IMR-90 (cell line): ENCODE measurements around the gene LCMT2. TPM values are rescaled to one million over a fixed set of nuclear protein-coding genes. Genes with fewer than 3 reads are reported as not detected.

Experiments used
- ATAC-seq: fragments of 200-7000 bp; cut with Tn5 transposase; 2 replicates; pipeline ENCODE4 v1.9.1; 2020; ENCODE audit warnings: low read depth, mild to moderate bottlenecking, moderate library complexity
- BruUV-seq: library from RNA; stranded (reverse); fragments of 400-500 nt; replicated peaks from 2 replicates; lab custom pipeline; 2021; lab: Mats Ljungman, UMichigan
- CTCF ChIA-PET: fragments of 300-600 bp; formaldehyde crosslinking; extraction: SDS; loops from one replicate; lab custom pipeline; 2021; ENCODE audit warnings: antibody characterized with exemption; lab: Yijun Ruan, JAX
- POLR2A ChIA-PET: fragments of 300-600 bp; sonication (Branson Sonifier 250); formaldehyde crosslinking; loops from one replicate; lab custom pipeline; 2022; ENCODE audit warnings: antibody characterized with exemption; ENCODE audit not compliant: unreplicated experiment; lab: Charles Lee
- DNase-seq: peaks from one replicate; pipeline ENCODE4 v3.0.0; 2013
- H2AFZ ChIP-seq: replicated peaks from 2 replicates; pipeline ENCODE3; 2013; ENCODE audit warnings: low read length, mild to moderate bottlenecking; ENCODE audit not compliant: poor library complexity
- H2AK5ac ChIP-seq: 2 replicates; pipeline ENCODE4 v1.6.1; 2013; ENCODE audit warnings: low read depth, low read length, inconsistent platforms
- H2AK9ac ChIP-seq: replicated peaks from 2 replicates; pipeline ENCODE3; 2013; ENCODE audit warnings: mild to moderate bottlenecking, low read depth, low read length, moderate library complexity; ENCODE audit not compliant: poor library complexity
- H2BK120ac ChIP-seq: 2 replicates; pipeline ENCODE4 v1.6.1; 2013; ENCODE audit warnings: low read depth, low read length, inconsistent platforms
- H2BK15ac ChIP-seq: 3 replicates; pipeline ENCODE4 v1.6.1; 2013; ENCODE audit warnings: low read depth, low read length, inconsistent platforms
- H2BK20ac ChIP-seq: 2 replicates; pipeline ENCODE4 v1.6.1; 2013; ENCODE audit warnings: low read depth, mild to moderate bottlenecking, inconsistent platforms, low read length, moderate library complexity
- H2BK5ac ChIP-seq: 2 replicates; pipeline ENCODE4 v1.6.1; 2013; ENCODE audit warnings: mild to moderate bottlenecking, low read depth, low read length, inconsistent platforms; ENCODE audit not compliant: poor library complexity, severe bottlenecking
- H3K14ac ChIP-seq: replicated peaks from 2 replicates; pipeline ENCODE4 v1.6.1; 2013; ENCODE audit warnings: low read depth, low read length, inconsistent platforms
- H3K18ac ChIP-seq: 2 replicates; pipeline ENCODE4 v1.6.1; 2013; ENCODE audit warnings: low read depth, low read length, control low read depth
- H3K23ac ChIP-seq: 2 replicates; pipeline ENCODE4 v1.6.1; 2013; ENCODE audit warnings: low read depth, low read length, inconsistent platforms
- H3K27ac ChIP-seq: 2 replicates; pipeline ENCODE4 v1.5.1; 2013; ENCODE audit warnings: mild to moderate bottlenecking, control low read depth, low read length; ENCODE audit not compliant: insufficient read depth
- H3K27me3 ChIP-seq: 2 replicates; pipeline ENCODE4 v1.6.1; 2013; ENCODE audit warnings: low read length; ENCODE audit not compliant: control insufficient read depth, insufficient read depth
- H3K36me3 ChIP-seq: 2 replicates; pipeline ENCODE4 v1.6.1; 2013; ENCODE audit warnings: low read length, mixed read lengths; ENCODE audit not compliant: control insufficient read depth, insufficient read depth
- H3K4ac ChIP-seq: 2 replicates; pipeline ENCODE4 v1.6.1; 2013; ENCODE audit warnings: low read depth, low read length, inconsistent platforms
- H3K4me1 ChIP-seq: 2 replicates; pipeline ENCODE4 v1.6.1; 2013; ENCODE audit warnings: low read length, mixed read lengths; ENCODE audit not compliant: control insufficient read depth, insufficient read depth
- H3K4me2 ChIP-seq: 2 replicates; pipeline ENCODE4 v1.6.1; 2013; ENCODE audit warnings: low read depth, mild to moderate bottlenecking, control low read depth, low read length, moderate library complexity
- H3K4me3 ChIP-seq: 2 replicates; pipeline ENCODE4 v1.5.1; 2013; ENCODE audit warnings: low read depth, mild to moderate bottlenecking, control low read depth, low read length, moderate library complexity; ENCODE audit not compliant: insufficient read depth
- H3K56ac ChIP-seq: 2 replicates; pipeline ENCODE4 v1.6.1; 2013; ENCODE audit warnings: low read length, inconsistent platforms; ENCODE audit not compliant: insufficient read depth; ENCODE audit errors: extremely low read depth
- H3K79me1 ChIP-seq, 2 experiments: 2 replicates each; pipeline ENCODE4 v1.6.1; 2013; ENCODE audit warnings: low read length in 2 of 2, inconsistent platforms in 1 of 2, low read depth in 1 of 2
- H3K9ac ChIP-seq: 2 replicates; pipeline ENCODE4 v1.6.1; 2013; ENCODE audit warnings: low read depth, low read length, control low read depth
- H3K9me1 ChIP-seq: 2 replicates; pipeline ENCODE4 v1.6.1; 2013; ENCODE audit warnings: low read length, inconsistent platforms; ENCODE audit not compliant: insufficient read depth
- H3K9me3 ChIP-seq: 2 replicates; pipeline ENCODE4 v1.6.1; 2013; ENCODE audit warnings: low read length; ENCODE audit not compliant: control insufficient read depth, insufficient read depth
- H4K20me1 ChIP-seq: 2 replicates; pipeline ENCODE4 v1.6.1; 2013; ENCODE audit warnings: low read length, inconsistent platforms; ENCODE audit not compliant: insufficient read depth
- H4K5ac ChIP-seq: 2 replicates; pipeline ENCODE4 v1.6.1; 2013; ENCODE audit warnings: mild to moderate bottlenecking, low read depth, low read length, control low read depth
- H4K8ac ChIP-seq, 2 experiments: 2 replicates each; pipeline ENCODE4 v1.6.1; 2013; ENCODE audit warnings: low read depth in 2 of 2, low read length in 2 of 2, control low read depth in 1 of 2, inconsistent platforms in 1 of 2
- H4K91ac ChIP-seq: 2 replicates; pipeline ENCODE4 v1.6.1; 2013; ENCODE audit warnings: low read depth, low read length, inconsistent platforms; ENCODE audit not compliant: insufficient read depth
- FOS ChIP-seq: fragments of 150-350 bp; IDR thresholded peaks from 2 replicates; pipeline ENCODE4 v1.6.1; 2016; ENCODE audit warnings: low read depth, low read length
- RAD21 ChIP-seq: IDR thresholded peaks from 2 replicates; pipeline ENCODE4 v1.6.1; 2012; ENCODE audit warnings: low read length, improper control_type of control experiment
- WGBS, 2 experiments: methylation state at CpG; one replicate each; pipeline versions ENCODE4 v1.1.5 to v1.1.7; 2013; ENCODE audit warnings: missing lambda C conversion rate in 2 of 2; ENCODE audit not compliant: insufficient read length in 1 of 2; ENCODE audit errors: extremely low coverage in 2 of 2; 5-methylcytosine and 5-hydroxymethylcytosine counted together
- dilution Hi-C: fragments of 300-500 bp; cut with HindIII; formaldehyde crosslinking; loops from one replicate; pipeline ENCODE4 v1.14.3; 2018; ENCODE audit warnings: low sequenced_read_pairs; ENCODE audit not compliant: unreplicated experiment
- in situ Hi-C: fragments of 300-500 bp; cut with MboI; formaldehyde crosslinking; loops from 3 replicates; pipeline ENCODE4 v1.14.3; 2019; ENCODE audit warnings: low sequenced_read_pairs, inconsistent platforms, mixed read lengths
- intact Hi-C: fragments of 100-400 bp; cut with micrococcal nuclease; formaldehyde crosslinking; loops from 2 replicates; pipeline ENCODE4 v1.10.0; 2022
- polyA plus RNA-seq, 3 experiments: library from polyadenylated mRNA; depleted of rRNA; stranded (reverse); fragments of >200 nt; gene quantifications; 2 replicates each; pipeline ENCODE4 v1.2.3, GENCODE V29; 2012; ENCODE audit warnings: low replicate concordance in 1 of 3
- total RNA-seq: library from RNA; depleted of rRNA; stranded (reverse); fragments of >200 nt; gene quantifications from 2 replicates; pipeline ENCODE4 v1.2.3, GENCODE V29; 2012
- TF ChIP-seq, protein P1 (sequence below): fragments of 150-350 bp; IDR thresholded peaks from 2 replicates; pipeline ENCODE4 v1.6.1; 2017; ENCODE audit warnings: mild to moderate bottlenecking, antibody characterized with exemption, low read length, low read depth

The LCMT2 gene
- total and polyA plus RNA-seq, 2 of the 4 experiments (the other 2 are of a cell fraction): 5.8 to 12.2 TPM

DNA sequence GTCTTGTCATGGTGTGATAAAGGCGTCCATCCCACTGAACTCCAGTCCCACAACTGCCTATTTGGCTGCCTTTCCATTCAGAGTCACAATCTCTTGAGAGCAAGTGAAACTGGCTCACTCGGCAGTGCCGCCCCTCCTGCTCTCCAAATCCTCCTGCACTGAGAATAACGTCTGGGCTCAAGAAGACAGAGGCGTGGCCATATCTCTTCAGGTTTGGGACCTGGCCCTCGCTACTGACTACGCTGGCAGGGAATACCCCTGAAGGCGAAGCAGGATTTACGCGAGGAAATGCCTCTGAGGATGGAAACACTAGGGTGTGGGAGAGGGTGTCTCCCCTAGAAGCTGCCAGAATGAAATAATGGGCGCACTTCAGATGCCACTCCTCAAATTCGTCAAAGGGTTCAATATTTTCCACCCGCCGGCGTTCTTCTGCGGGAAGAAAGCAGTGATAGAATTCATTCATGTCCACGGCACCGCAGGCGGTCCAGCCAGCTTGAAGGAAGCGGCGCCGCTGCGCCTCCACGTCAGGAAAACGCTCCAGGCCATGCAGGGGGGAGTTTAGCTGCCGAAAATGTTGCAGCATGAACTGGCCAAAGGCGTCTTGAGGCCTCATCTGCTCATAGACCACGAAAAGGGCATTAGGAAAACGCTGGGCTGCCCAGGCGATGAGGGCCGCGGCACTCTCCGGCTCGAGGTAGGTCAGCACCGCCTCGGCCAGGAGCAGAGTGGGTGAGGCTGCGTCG lies 985 bp downstream of the LCMT2 start:
- Histone ChIP-seq H3K9me3 (no peaks in the 10 kb centered on the region), H3K14ac (peak overlapping the region; percentile 86), H3K9ac (peak overlapping the region; percentile 55), H4K8ac (peak overlapping the region; percentile 70 to 96), H3K9me1 (peaks cover 2% of the 10 kb centered on the region; the same call in 1 of the 2 replicates), H2BK20ac (no peak overlapping the region), H4K5ac (peak overlapping the region; percentile 63), H2AK5ac (peak overlapping the region; percentile 41), H3K4me3 (peak overlapping the region; percentile 72), H4K20me1 (no peaks in the 10 kb centered on the region), H2BK120ac (no peak overlapping the region), H3K36me3 (peaks cover 4% of the 10 kb centered on the region), H4K91ac (peak overlapping the region; percentile 27; the same call in 1 of the 2 replicates), H3K27ac (peak overlapping the region; percentile 84), H2BK5ac (peak overlapping the region; percentile 77), H3K4me1 (peaks cover 9% of the 10 kb centered on the region), H3K27me3 (no peaks in the 10 kb centered on the region), H3K18ac (no peak overlapping the region; the same call in 1 of the 2 replicates), H2AK9ac (peak overlapping the region; percentile 63), H2BK15ac (no peak overlapping the region), H3K4me2 (peak overlapping the region; percentile 80), H2AFZ (peak overlapping the region; percentile 96), H3K4ac (peak overlapping the region; percentile 94), H3K56ac (peak overlapping the region; percentile 16; the same call in 1 of the 2 replicates), H3K23ac (peak overlapping the region; percentile 83; the same call in 1 of the 2 replicates), H3K79me1 (peaks cover 17 to 29% of the 10 kb centered on the region in 2 experiments)
- DNase-seq: peak; percentile 37
- dilution Hi-C loops (no loop called here), in situ Hi-C loops (no loop called here), intact Hi-C loops (no loop called here)
- ATAC-seq: peak; percentile 9; the same call in 1 of the 2 replicates
- no peak for TF ChIP-seq RAD21
- no peak for TF ChIP-seq FOS
- TF ChIP-seq, protein P1, sequence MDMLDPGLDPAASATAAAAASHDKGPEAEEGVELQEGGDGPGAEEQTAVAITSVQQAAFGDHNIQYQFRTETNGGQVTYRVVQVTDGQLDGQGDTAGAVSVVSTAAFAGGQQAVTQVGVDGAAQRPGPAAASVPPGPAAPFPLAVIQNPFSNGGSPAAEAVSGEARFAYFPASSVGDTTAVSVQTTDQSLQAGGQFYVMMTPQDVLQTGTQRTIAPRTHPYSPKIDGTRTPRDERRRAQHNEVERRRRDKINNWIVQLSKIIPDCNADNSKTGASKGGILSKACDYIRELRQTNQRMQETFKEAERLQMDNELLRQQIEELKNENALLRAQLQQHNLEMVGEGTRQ: no peak
- BruUV-seq: no TSS peak
- CTCF ChIA-PET: no interaction called here
- POLR2A ChIA-PET: no interaction called here
- 14% methylated on average over 24 of the region's 38 CpGs; no CpG with 5 or more reads in 1 of the 2 experiments for WGBS, 2 experiments
